Measurements from ENCODE around the gene ELAVL2.
"Not testable (repeated sequence)": the region's sequence is repeated elsewhere in the genome, so short reads cannot be mapped to it uniquely, and the experiment has no call there.

The ELAVL2 gene

GRCh38 chr9:23769307-23769935 lies 56.6 kb downstream of the ELAVL2 start:
- DNase-seq (ENCODE audit: low read depth) = no peak

GRCh38 chr9:23768861-23769260 lies 57.2 kb downstream of the ELAVL2 start:
- no peak for DNase-seq (ENCODE audit: low read depth)

DNA sequence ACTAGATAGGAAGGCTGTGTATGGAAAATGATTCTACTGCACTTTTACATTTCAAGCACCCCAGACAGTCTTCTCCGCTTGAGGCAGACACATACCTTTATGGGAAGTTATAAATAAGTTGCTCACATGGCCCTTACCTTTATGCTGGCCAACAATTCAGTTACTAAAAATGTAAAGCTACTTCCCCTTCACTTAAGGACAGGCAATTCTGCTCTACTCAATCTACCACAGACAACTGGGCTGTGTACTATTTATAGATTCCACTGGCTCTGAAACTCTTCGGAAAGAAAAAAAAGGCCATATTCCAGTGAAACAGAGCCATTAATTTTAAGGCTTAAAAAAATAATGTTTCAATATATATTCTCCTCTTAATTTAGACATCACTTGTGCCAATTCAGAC lies 59.4 kb downstream of the ELAVL2 start:
- DNase-seq (ENCODE audit: low read depth) = no peak

DNA sequence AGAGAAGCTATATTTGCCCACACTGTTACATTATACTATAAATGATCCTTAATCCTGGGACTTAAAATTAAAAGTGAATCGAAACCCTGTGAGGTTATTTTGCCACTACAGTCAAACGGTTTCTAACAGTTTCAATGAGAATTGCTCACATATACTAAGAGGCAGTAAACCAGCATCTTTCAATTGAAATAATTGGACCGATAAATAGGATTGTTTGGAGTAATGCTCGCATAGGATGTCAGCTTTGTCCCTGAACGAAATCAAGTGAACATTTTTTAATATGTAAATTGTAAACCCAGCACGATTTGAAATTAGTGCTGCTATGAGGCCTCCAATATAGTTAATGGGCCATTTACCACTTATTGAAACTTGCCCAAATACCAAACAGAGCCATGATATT lies 60.5 kb downstream of the ELAVL2 start:
- DNase-seq (ENCODE audit: low read depth) = no peak

GRCh38 chr9:23764219-23764618 lies 61.8 kb downstream of the ELAVL2 start:
- DNase-seq (ENCODE audit: low read depth) = no peak

GRCh38 chr9:23754551-23754950 lies 71.5 kb downstream of the ELAVL2 start:
- DNase-seq (ENCODE audit: low read depth) = no peak

GRCh38 chr9:23752859-23753258 lies 73.2 kb downstream of the ELAVL2 start:
- DNase-seq (ENCODE audit: low read depth) = no peak

DNA sequence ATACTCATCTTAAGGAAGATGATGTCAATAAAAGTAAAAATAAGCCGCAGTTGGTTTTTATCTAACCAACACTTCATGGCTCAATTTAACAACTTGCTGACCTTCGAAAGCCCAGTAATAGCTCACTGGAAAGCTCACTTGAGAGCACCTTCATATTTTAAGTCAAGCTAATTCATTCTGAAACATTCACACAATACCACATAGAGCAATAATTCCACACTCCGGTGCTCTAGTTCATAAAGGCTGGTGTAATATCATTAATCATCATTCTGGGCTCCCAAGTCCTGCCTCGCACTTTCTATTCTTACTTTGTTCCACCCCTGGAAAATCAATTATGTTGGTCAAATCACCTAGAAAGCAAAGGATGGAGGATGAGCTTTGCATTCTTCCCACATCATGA lies 74.4 kb downstream of the ELAVL2 start:
- DNase-seq (ENCODE audit: low read depth) = no peak

DNA sequence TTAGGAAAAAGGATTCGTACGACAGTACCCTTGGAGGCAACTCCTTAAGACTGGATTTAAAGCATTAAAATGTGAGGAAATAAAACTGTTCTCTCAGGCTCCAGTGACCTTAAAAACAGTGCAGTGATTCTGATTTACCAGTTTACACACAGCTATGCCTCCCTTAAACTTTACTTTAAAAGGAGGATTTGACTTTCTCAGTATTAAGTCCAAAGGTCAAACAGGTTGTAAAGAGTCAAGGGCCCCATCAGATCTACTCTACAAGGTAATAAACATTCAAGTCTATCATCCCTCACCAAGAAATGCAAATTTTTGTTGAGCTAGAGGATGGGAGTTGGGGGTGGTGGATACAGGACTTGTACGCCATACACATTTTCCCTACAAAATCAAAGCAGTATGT lies 75.2 kb downstream of the ELAVL2 start:
- DNase-seq (ENCODE audit: low read depth) = no peak

- no peak for DNase-seq (ENCODE audit: low read depth)
These were observed 78.7 kb downstream of the ELAVL2 start for GRCh38 chr9:23747088-23748075.

DNA sequence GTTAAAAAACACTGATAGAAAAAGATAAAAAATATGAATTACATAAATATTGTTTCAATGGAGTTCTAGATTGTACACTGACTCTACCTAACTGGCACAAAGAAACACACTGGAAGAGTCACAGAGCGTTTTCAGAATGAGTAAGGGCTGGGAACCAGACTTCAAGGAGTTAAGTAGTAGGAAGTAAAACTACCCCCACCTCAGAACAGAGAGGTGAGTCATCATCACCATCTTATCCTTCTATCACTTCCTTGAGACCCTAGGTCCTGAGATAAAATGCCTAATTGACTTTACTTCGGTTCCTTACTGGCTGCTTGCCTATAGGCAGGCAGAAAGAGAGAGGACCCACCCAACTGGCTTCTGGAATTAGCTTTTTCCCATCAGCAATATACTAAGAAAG lies 79.7 kb downstream of the ELAVL2 start:
- DNase-seq (ENCODE audit: low read depth) = no peak

GRCh38 chr9:23743036-23743435 lies 83.0 kb downstream of the ELAVL2 start:
- no peak for DNase-seq (ENCODE audit: low read depth)

DNA sequence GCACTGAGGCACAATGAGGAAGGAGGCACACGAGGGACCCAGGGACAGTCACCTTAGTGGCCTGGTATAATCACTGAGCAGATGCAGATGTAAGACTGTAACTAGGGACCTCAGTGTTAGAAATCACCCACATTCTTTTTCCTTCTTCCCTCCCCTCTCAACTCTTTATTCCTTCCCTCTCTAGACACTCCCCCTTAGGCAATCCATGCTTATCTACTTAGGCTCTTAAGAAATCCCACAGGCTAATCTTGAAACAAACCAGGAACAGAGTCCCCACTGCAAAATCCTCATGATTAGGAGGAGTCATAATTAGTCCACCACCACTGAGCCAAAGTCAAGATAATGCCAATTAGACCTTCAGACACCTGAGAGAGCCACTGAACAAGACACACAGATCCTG lies 84.7 kb downstream of the ELAVL2 start:
- no peak for DNase-seq (ENCODE audit: low read depth)

DNA sequence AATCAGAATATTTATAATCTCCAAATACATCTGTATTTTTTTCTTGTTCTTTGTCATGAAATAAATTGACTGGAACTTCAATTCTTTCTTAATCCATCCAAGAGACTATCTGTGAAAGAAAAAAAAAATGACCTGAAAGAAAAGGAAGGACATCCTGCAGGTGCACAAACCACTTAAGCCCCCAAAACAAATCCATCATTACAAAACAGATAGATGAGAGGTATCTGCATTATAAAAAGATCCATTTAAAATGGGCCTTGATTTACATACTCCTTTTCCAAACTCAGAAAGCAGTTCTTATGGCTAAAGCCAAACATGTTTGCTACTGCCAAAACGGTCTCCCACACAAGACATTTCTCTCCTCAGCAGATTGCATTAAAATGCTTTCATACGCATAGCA lies 85.5 kb downstream of the ELAVL2 start:
- DNase-seq (ENCODE audit: low read depth) = no peak

DNA sequence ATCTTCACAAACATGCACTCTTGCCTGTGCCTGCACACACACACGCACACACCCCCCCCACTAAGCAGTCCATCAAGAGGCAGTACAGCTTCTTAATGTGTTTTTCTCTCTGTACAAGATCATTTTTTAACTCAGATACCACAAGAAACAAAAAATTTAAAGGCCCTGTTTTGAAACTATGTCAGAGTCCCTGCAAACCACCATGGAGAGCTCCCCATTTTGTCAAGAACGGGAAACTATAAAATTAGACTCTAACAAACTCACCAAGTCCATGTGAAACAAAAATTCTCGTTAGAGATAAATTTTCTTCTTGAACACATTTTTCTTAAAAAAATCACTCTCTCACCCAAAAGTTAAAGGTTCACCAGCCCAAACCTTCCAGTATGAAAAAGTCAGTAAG lies 86.3 kb downstream of the ELAVL2 start:
- no peak for DNase-seq (ENCODE audit: low read depth)

GRCh38 chr9:23736293-23736692 lies 89.7 kb downstream of the ELAVL2 start:
- DNase-seq (ENCODE audit: low read depth) = no peak

GRCh38 chr9:23733495-23734078 lies 92.5 kb downstream of the ELAVL2 start:
- no peak for DNase-seq (ENCODE audit: low read depth)

DNA sequence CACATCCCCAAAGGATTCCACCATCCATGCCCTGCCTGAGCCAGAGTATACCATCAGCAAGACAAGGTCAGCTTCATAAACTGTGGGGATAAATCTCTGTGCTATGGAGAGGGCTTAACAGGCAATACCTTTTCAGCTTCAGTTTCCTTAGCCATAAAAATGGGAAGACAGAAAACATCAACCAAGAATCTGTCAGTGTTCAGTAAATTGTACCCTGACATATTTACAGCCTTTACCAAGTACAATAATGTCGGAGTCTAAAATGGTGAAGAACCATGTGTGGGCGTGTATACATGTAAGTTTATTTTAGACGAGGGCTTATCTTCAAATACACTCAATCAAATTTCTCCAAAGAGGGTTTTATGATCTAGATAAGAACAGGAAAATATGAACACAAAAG lies 94.7 kb downstream of the ELAVL2 start:
- DNase-seq (ENCODE audit: low read depth) = no peak

DNA sequence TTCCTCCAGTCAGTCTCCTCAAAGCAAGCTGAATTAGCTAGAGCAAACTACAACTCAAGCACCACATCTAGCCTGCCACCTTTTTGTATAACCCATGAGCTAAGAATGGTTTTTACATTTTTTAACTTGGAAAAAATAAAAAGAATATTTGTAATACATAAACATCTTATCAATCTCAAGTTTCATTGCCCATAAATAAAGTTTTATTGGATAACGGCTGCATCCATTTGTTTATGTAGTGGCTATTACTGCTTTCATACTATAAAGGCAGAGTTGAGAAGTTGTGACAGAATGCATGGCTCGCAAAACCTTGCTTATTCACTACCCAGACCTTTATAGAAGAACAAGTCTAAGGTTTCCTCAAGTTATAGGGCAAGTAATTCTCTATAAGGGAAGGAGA lies 95.7 kb downstream of the ELAVL2 start:
- no peak for DNase-seq (ENCODE audit: low read depth)

DNA sequence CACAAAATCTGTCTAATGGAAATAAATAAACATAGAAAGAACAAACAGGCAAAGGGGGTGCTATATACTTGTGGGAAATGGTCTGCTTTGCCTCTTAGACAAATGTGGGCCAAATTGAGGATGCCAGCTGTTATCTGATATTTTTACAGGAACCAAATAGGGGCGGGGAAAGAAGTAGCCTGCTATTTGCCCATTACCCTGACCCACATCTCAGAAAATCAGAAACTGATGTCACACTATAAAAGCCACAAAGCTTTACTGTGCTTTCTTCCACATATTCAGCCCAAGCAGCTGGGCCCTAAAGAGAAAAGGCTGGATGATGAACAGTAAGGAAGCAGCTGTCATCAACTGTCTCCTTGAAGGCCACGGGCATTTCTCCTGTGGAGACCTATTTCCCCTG lies 97.3 kb downstream of the ELAVL2 start:
- no peak for DNase-seq (ENCODE audit: low read depth)

DNA sequence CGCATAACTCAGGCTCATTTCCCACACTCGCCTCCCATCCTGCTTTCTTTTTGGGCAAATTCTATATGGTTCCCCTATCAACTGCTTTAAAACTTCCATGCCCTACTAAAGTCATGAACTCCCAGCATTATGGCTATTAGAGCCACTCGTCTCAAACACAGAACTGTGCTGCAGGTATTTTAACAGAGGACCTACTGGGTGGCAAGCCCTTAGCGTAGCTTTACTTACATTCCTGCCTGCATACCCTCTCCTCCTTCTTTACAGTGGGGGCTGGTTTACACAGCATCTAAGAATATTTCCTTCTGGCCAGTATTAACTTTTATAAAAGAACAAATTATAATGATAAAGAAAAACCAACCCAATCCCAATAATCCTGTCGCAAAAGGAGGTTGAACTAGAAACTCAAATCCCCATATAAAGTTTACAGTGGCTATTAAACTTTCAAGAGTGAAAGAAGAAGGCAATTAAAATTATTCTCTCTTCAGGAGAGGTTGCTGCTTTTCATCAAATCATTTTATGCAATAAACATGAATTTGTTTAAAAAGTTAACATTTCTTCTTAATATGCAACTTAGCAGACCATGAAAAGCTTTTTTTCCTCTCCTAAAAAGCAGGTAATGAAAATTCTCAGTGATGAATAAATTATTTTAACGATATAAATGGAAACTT lies 100.6 kb downstream of the ELAVL2 start:
- no peak for DNase-seq (ENCODE audit: low read depth)

DNA sequence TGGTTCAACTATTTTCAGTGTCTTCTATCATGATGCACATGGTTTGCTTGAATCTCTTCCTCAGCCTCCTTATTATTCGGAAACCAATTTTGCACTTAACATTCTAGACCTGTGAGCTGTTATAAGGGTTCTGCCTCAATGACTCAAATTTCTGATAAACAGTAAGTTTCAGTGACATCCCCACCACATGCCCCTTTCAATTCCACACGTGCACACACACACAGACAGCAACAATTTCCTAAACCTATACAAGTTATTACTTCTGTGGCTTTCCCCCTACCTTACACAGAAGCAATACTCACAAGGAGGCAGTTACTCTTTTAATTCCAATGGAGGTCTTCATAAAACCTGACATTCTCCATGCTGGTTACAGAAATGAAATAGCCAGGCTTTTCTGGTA lies 102.4 kb downstream of the ELAVL2 start:
- no peak for DNase-seq (ENCODE audit: low read depth)

GRCh38 chr9:23723048-23723447 lies 103.0 kb downstream of the ELAVL2 start:
- not testable (repeated sequence) for DNase-seq (ENCODE audit: low read depth)
